ENCODE data around the gene DMAC2L.

DNA sequence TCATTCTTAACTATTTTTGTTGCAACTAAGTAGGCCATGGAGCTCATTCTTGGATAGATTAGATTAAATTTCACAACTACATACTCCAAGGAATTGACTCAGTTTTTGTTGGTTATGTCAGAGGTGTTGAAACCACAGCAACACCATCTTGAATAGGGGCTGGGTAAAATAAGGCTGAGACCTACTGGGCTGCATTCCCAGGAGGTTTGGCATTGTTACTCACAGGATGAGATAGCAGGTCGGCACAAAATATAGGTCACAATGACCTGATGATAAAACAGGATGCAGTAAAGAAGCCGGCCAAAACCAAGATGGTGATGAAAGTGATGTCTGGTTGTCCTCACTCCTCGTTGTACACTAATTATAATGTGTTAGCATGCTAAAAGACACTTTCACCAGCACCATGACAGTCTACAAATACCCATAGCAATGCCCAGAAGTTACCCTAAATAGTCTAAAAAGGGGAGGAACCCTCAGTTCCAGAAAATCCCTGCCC lies 20.9 kb downstream of the DMAC2L start:
- TF ChIP-seq, protein P1, sequence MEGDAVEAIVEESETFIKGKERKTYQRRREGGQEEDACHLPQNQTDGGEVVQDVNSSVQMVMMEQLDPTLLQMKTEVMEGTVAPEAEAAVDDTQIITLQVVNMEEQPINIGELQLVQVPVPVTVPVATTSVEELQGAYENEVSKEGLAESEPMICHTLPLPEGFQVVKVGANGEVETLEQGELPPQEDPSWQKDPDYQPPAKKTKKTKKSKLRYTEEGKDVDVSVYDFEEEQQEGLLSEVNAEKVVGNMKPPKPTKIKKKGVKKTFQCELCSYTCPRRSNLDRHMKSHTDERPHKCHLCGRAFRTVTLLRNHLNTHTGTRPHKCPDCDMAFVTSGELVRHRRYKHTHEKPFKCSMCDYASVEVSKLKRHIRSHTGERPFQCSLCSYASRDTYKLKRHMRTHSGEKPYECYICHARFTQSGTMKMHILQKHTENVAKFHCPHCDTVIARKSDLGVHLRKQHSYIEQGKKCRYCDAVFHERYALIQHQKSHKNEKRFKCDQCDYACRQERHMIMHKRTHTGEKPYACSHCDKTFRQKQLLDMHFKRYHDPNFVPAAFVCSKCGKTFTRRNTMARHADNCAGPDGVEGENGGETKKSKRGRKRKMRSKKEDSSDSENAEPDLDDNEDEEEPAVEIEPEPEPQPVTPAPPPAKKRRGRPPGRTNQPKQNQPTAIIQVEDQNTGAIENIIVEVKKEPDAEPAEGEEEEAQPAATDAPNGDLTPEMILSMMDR (conservative IDR thresholded peaks at IDR 0.05; ENCODE audit: low read length), result no peak
- TF ChIP-seq EZH2phosphoT487 (IDR thresholded peaks at IDR 0.05; ENCODE audit: borderline replicate concordance), result no peak
